ENCODE results near the gene GOLGA8A.

GOLGA8A gene

DNA sequence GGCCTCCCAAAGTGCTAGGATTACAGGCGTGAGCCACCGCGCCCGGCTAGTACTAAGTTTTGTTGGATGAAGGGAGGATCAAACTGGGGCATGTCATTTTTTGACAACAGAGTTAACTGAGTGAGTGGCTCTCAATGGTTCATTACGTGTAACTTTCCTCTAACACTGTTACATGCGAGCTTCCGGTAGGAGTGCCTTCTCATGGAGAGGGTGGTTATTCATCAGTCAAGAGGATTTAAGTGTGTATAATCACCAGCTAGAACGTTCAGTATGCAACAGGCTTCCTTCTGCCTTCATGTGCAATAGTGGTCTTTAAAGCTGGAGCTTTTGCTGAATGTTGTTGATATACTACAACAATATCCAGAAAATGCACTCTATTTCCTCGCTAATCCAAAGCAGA, 19.1 kb upstream of the GOLGA8A start:
- Histone ChIP-seq H3K4me2 (ENCODE audit: low read length) (no peak overlapping the region), H3K9me2 (ENCODE audit: low read depth, low read length) (no peaks in the 10 kb centered on the region), H3K9ac (ENCODE audit: low read length) (no peak overlapping the region), H4K20me1 (ENCODE audit: insufficient read depth, low read length) (no peaks in the 10 kb centered on the region), H2AFZ (ENCODE audit: low read length) (no peak overlapping the region), H3K36me3 (ENCODE audit: insufficient read depth, low read length) (no peaks in the 10 kb centered on the region), H3F3A (ENCODE audit: insufficient read depth, low read length) (no peaks in the 10 kb centered on the region), H3K79me2 (ENCODE audit: insufficient read depth, low read length) (no peaks in the 10 kb centered on the region), H3K27me3 (ENCODE audit: insufficient read depth, low read length) (no peaks in the 10 kb centered on the region), H3K27ac (ENCODE audit: low read depth, low read length, poor library complexity, severe bottlenecking) (no peak overlapping the region), H3K4me3 (ENCODE audit: low read depth, low read length, poor library complexity, severe bottlenecking) (no peak overlapping the region), H3K4me1 (ENCODE audit: insufficient read depth, low read length, severe bottlenecking) (no peaks in the 10 kb centered on the region), H3K9me3 (ENCODE audit: low read length) (no peaks in the 10 kb centered on the region)
- TF ChIP-seq EZH2 (IDR thresholded peaks at IDR 0.05; ENCODE audit: borderline replicate concordance, low read length) = no peak
- TF ChIP-seq, protein P1, sequence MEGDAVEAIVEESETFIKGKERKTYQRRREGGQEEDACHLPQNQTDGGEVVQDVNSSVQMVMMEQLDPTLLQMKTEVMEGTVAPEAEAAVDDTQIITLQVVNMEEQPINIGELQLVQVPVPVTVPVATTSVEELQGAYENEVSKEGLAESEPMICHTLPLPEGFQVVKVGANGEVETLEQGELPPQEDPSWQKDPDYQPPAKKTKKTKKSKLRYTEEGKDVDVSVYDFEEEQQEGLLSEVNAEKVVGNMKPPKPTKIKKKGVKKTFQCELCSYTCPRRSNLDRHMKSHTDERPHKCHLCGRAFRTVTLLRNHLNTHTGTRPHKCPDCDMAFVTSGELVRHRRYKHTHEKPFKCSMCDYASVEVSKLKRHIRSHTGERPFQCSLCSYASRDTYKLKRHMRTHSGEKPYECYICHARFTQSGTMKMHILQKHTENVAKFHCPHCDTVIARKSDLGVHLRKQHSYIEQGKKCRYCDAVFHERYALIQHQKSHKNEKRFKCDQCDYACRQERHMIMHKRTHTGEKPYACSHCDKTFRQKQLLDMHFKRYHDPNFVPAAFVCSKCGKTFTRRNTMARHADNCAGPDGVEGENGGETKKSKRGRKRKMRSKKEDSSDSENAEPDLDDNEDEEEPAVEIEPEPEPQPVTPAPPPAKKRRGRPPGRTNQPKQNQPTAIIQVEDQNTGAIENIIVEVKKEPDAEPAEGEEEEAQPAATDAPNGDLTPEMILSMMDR (IDR thresholded peaks at IDR 0.05; ENCODE audit: low read length) = no peak

DNA sequence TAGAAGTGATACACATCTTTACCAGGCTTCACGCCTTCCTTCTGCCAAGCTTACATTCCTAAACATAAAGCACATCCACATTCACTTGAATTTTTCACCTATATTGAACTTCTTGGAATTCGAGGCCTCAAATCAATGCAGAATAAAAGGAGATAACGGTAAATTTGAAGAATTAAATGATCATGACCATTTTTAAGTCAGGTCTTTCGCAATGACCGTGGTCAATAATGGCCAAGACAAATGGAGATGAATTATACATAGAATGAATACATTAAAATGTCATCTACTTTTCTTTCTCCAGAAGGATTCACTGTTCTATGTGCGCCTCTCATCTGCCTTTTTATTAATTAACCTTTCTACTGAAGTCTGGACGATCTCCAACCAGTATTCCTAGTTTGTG, 5.3 kb upstream of the GOLGA8A start:
- Histone ChIP-seq H3K4me2 (ENCODE audit: low read length) (no peak overlapping the region), H3K9me3 (ENCODE audit: low read length) (no peaks in the 10 kb centered on the region), H3K9me2 (ENCODE audit: low read depth, low read length) (no peaks in the 10 kb centered on the region), H2AFZ (ENCODE audit: low read length) (no peak overlapping the region), H3K79me2 (ENCODE audit: insufficient read depth, low read length) (no peaks in the 10 kb centered on the region), H3K27ac (ENCODE audit: low read depth, low read length, poor library complexity, severe bottlenecking) (no peak overlapping the region), H3K4me1 (ENCODE audit: insufficient read depth, low read length, severe bottlenecking) (no peaks in the 10 kb centered on the region), H3F3A (ENCODE audit: insufficient read depth, low read length) (no peaks in the 10 kb centered on the region), H3K9ac (ENCODE audit: low read length) (no peak overlapping the region), H3K27me3 (ENCODE audit: insufficient read depth, low read length) (no peaks in the 10 kb centered on the region), H3K4me3 (ENCODE audit: low read depth, low read length, poor library complexity, severe bottlenecking) (no peak overlapping the region), H4K20me1 (ENCODE audit: insufficient read depth, low read length) (no peaks in the 10 kb centered on the region), H3K36me3 (ENCODE audit: insufficient read depth, low read length) (no peaks in the 10 kb centered on the region)
- TF ChIP-seq EZH2 (IDR thresholded peaks at IDR 0.05; ENCODE audit: borderline replicate concordance, low read length) = no peak
- TF ChIP-seq, protein P1 (IDR thresholded peaks at IDR 0.05; ENCODE audit: low read length) = no peak

DNA sequence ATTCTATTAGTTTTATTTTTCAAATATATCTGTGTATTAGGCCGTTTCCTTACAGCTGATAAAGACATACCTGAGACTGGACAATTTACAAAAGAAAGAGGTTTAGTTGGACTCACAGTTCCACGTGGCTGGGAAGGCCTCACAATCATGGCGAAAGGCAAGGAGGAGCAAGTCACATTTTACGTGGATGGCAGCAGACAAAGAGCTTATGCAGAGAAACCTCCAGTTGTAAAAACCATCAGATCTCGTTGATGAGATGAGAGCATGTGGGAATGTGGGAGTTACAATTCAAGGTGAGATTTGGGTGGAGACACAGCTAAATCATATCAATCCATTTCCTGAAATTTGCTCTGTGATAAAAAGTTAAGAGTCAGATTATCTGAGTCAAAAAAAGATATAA, 2.3 kb upstream of the GOLGA8A start:
- no peak overlapping the region for H3K4me3 ChIP-seq (ENCODE audit: low read depth, low read length, poor library complexity, severe bottlenecking)
- TF ChIP-seq, protein P1 (IDR thresholded peaks at IDR 0.05; ENCODE audit: low read length) = no peak
- no peak for TF ChIP-seq EZH2 (IDR thresholded peaks at IDR 0.05; ENCODE audit: borderline replicate concordance, low read length)
- H3K4me2 ChIP-seq (ENCODE audit: low read length) = no peak overlapping the region
- no peaks in the 10 kb centered on the region for H3K36me3 ChIP-seq (ENCODE audit: insufficient read depth, low read length)
- H3F3A ChIP-seq (ENCODE audit: insufficient read depth, low read length) = no peaks in the 10 kb centered on the region
- no peaks in the 10 kb centered on the region for H3K27me3 ChIP-seq (ENCODE audit: insufficient read depth, low read length)
- H3K4me1 ChIP-seq (ENCODE audit: insufficient read depth, low read length, severe bottlenecking) = no peaks in the 10 kb centered on the region
- no peaks in the 10 kb centered on the region for H4K20me1 ChIP-seq (ENCODE audit: insufficient read depth, low read length)
- no peak overlapping the region for H3K27ac ChIP-seq (ENCODE audit: low read depth, low read length, poor library complexity, severe bottlenecking)
- no peaks in the 10 kb centered on the region for H3K9me3 ChIP-seq (ENCODE audit: low read length)
- no peaks in the 10 kb centered on the region for H3K9me2 ChIP-seq (ENCODE audit: low read depth, low read length)
- no peaks in the 10 kb centered on the region for H3K79me2 ChIP-seq (ENCODE audit: insufficient read depth, low read length)
- H2AFZ ChIP-seq (ENCODE audit: low read length) = no peak overlapping the region
- H3K9ac ChIP-seq (ENCODE audit: low read length) = no peak overlapping the region

All from OCI-LY1 (cell line).